Mesenchymal stem cell (in vitro differentiated cells and primary cell): ENCODE measurements around the gene ATP5MG. TPM values are rescaled to one million over a fixed set of nuclear protein-coding genes. Genes with fewer than 3 reads are reported as not detected.

Experiments
- DNase-seq: peaks from one replicate; pipeline ENCODE4 v3.0.0-alpha.2; 2013
- H2AFZ ChIP-seq: one replicate; pipeline ENCODE4 v1.6.1; 2013; ENCODE audit warnings: low read depth, mild to moderate bottlenecking, control low read depth, inconsistent platforms, low read length, moderate library complexity
- H2AK5ac ChIP-seq: 2 replicates; pipeline ENCODE4 v1.6.1; 2013; ENCODE audit warnings: low read length, moderate library complexity, mild to moderate bottlenecking, inconsistent platforms; ENCODE audit not compliant: severe bottlenecking
- H2BK120ac ChIP-seq: one replicate; pipeline ENCODE4 v1.6.1; 2013; ENCODE audit warnings: low read depth, mild to moderate bottlenecking, inconsistent platforms, low read length, moderate library complexity
- H2BK12ac ChIP-seq, 2 experiments: one replicate each; pipeline ENCODE4 v1.6.1; 2013; ENCODE audit warnings: inconsistent platforms in 2 of 2, low read length in 2 of 2, mild to moderate bottlenecking in 2 of 2, moderate library complexity in 2 of 2, control low read depth in 1 of 2
- H2BK15ac ChIP-seq: one replicate; pipeline ENCODE4 v1.6.1; 2013; ENCODE audit warnings: mild to moderate bottlenecking, low read depth, inconsistent platforms; ENCODE audit not compliant: poor library complexity, severe bottlenecking
- H2BK5ac ChIP-seq: 2 replicates; pipeline ENCODE4 v1.6.1; 2013; ENCODE audit warnings: low read depth, mild to moderate bottlenecking, low read length, control low read depth, inconsistent platforms; ENCODE audit not compliant: poor library complexity, severe bottlenecking
- H3K14ac ChIP-seq, 2 experiments: one replicate each; pipeline ENCODE4 v1.6.1; 2013; ENCODE audit warnings: inconsistent platforms in 2 of 2, low read length in 2 of 2, control low read depth in 1 of 2, mild to moderate bottlenecking in 1 of 2, moderate library complexity in 1 of 2
- H3K18ac ChIP-seq, 2 experiments: one replicate each; pipeline ENCODE4 v1.6.1; 2013; ENCODE audit warnings: inconsistent platforms in 2 of 2, low read length in 2 of 2, control low read depth in 1 of 2, low read depth in 1 of 2, mild to moderate bottlenecking in 1 of 2
- H3K23ac ChIP-seq, 2 experiments: one replicate each; pipeline ENCODE4 v1.6.1; 2013; ENCODE audit warnings: inconsistent platforms in 2 of 2, low read length in 2 of 2, mild to moderate bottlenecking in 2 of 2, moderate library complexity in 2 of 2, control low read depth in 1 of 2
- H3K27ac ChIP-seq: 2 replicates; pipeline ENCODE4 v1.5.1; 2013; ENCODE audit warnings: mild to moderate bottlenecking, moderate library complexity, low read length, control low read depth, inconsistent platforms; ENCODE audit not compliant: poor library complexity, severe bottlenecking
- H3K27me3 ChIP-seq, 2 experiments: 2 replicates each; pipeline versions ENCODE4 v1.6.1 to v1.7.0; 2013; ENCODE audit warnings: low read length in 2 of 2, mild to moderate bottlenecking in 2 of 2, moderate library complexity in 2 of 2, control low read depth in 1 of 2, inconsistent platforms in 1 of 2; ENCODE audit not compliant: control insufficient read depth in 1 of 2, insufficient read depth in 1 of 2
- H3K36me3 ChIP-seq, 2 experiments: 2 replicates each; pipeline versions ENCODE4 v1.6.1 to v1.7.0; 2013; ENCODE audit warnings: low read length in 2 of 2, control low read depth in 1 of 2, inconsistent platforms in 1 of 2, low read depth in 1 of 2, mild to moderate bottlenecking in 1 of 2; ENCODE audit not compliant: insufficient read depth in 2 of 2, control insufficient read depth in 1 of 2
- H3K4ac ChIP-seq, 2 experiments: one replicate each; pipeline ENCODE4 v1.6.1; 2013; ENCODE audit warnings: inconsistent platforms in 2 of 2, low read length in 2 of 2, mild to moderate bottlenecking in 2 of 2, moderate library complexity in 2 of 2, control low read depth in 1 of 2, low read depth in 1 of 2
- H3K4me1 ChIP-seq: 2 replicates; pipeline ENCODE4 v1.6.1; 2013; ENCODE audit warnings: low read depth, low read length, control low read depth; ENCODE audit not compliant: control insufficient read depth, insufficient read depth
- H3K4me2 ChIP-seq: 2 replicates; pipeline ENCODE4 v1.6.1; 2013; ENCODE audit warnings: low read length, mild to moderate bottlenecking, inconsistent platforms; ENCODE audit not compliant: poor library complexity, severe bottlenecking
- H3K4me3 ChIP-seq, 2 experiments: 2 replicates each; pipeline versions ENCODE4 v1.5.1 to v1.7.0; 2013; ENCODE audit warnings: low read length in 2 of 2, mild to moderate bottlenecking in 2 of 2, control low read depth in 1 of 2, low read depth in 1 of 2; ENCODE audit not compliant: insufficient read depth in 1 of 2
- H3K79me1 ChIP-seq: replicated peaks from 2 replicates; pipeline ENCODE4 v1.6.1; 2013; ENCODE audit warnings: mild to moderate bottlenecking, control low read depth, low read length, inconsistent platforms; ENCODE audit not compliant: poor library complexity, severe bottlenecking
- H3K9ac ChIP-seq: 2 replicates; pipeline ENCODE4 v1.7.0; 2013; ENCODE audit warnings: mild to moderate bottlenecking, low read length, moderate library complexity
- H3K9me3 ChIP-seq: 2 replicates; pipeline ENCODE4 v1.7.0; 2013; ENCODE audit warnings: mild to moderate bottlenecking, low read length; ENCODE audit not compliant: control insufficient read depth
- H4K8ac ChIP-seq: one replicate; pipeline ENCODE4 v1.6.1; 2013; ENCODE audit warnings: inconsistent platforms, mild to moderate bottlenecking, low read length, moderate library complexity
- H4K91ac ChIP-seq: one replicate; pipeline ENCODE4 v1.6.1; 2013; ENCODE audit warnings: mild to moderate bottlenecking, low read length, inconsistent platforms
- WGBS: methylation state at CpG from one replicate; pipeline ENCODE4 v1.1.7; 2013; ENCODE audit warnings: mixed read lengths; 5-methylcytosine and 5-hydroxymethylcytosine counted together
- polyA plus RNA-seq, 2 experiments: library from polyadenylated mRNA; stranded (reverse); fragments of 200-250 nt; gene quantifications; one replicate each; pipeline ENCODE4 v1.2.3, GENCODE V29; 2013

ATP5MG gene, protein sequence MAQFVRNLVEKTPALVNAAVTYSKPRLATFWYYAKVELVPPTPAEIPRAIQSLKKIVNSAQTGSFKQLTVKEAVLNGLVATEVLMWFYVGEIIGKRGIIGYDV
- polyA plus RNA-seq (2013, experiment 1 of 2): 757 TPM
- 746 TPM for polyA plus RNA-seq (2013, experiment 2 of 2)

DNA sequence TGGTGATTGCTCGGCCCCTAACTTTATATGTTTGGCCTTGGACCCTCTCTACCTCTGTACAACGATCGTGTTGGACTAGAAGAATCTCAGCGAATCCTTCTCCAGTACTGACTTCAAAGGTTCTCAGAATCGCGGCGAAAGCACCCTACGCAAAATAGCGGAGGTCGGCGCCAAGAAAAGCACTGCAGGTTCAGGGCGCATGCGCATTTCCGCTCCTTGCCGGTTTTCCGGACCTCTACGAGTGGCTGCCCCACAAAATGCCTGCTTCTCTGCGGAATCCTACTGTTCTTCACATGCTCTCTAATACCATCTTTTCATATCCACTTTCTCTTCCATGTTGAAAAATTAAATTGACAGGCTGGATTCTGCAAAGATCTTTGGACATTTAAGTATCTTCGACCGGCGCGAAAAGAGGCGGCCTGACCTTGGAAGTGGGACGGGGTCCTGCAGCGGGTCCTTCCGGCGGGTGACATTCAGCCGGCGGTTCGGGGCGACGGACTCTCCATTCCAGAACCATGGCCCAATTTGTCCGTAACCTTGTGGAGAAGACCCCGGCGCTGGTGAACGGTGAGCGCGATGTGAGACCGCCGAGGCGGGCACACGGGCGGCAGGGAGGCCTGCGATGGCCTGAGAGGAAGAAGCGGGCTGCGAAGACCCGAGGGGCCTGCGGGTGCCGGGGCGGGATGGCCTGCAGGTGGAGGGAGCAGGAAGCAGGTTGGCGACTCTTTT is at the start of gene ATP5MG:
ATP5MG (plus strand) TSS at position 456 of the 729 bp plus-strand sequence; CDS start at position 516, 60 bp downstream.
- Histone ChIP-seq H3K79me1 (no peaks in the 10 kb centered on the region), H3K36me3 (peaks cover 0 to 33% of the 10 kb centered on the region in 2 experiments), H2BK5ac (no peak within 1 kb of the TSS), H2BK15ac (peak within 1 kb of the TSS; percentile 12), H3K14ac (peak within 1 kb of the TSS in 1 of 2 experiments; percentile 46), H3K9me3 (no peaks in the 10 kb centered on the region), H2AFZ (peak within 1 kb of the TSS; percentile 94), H3K27ac (peak within 1 kb of the TSS; percentile 73), H4K8ac (peak within 1 kb of the TSS; percentile 95), H3K4me2 (peak within 1 kb of the TSS; percentile 84), H3K23ac (peak within 1 kb of the TSS in 1 of 2 experiments; percentile 91), H3K4me3 (peak within 1 kb of the TSS; percentile 97 to 98), H2BK120ac (no peak within 1 kb of the TSS), H3K9ac (peak within 1 kb of the TSS; percentile 98), H2BK12ac (no peak within 1 kb of the TSS), H4K91ac (peak within 1 kb of the TSS; percentile 67), H3K27me3 (no peaks in the 10 kb centered on the region), H3K4ac (peak within 1 kb of the TSS; percentile 77 to 98), H2AK5ac (peak within 1 kb of the TSS; percentile 14), H3K18ac (peak within 1 kb of the TSS; percentile 95 to 99), H3K4me1 (peaks cover 8% of the 10 kb centered on the region)
- under 1% methylated on average over 44 of the region's 51 CpGs for WGBS
- DNase-seq: peak; percentile 90

DNA sequence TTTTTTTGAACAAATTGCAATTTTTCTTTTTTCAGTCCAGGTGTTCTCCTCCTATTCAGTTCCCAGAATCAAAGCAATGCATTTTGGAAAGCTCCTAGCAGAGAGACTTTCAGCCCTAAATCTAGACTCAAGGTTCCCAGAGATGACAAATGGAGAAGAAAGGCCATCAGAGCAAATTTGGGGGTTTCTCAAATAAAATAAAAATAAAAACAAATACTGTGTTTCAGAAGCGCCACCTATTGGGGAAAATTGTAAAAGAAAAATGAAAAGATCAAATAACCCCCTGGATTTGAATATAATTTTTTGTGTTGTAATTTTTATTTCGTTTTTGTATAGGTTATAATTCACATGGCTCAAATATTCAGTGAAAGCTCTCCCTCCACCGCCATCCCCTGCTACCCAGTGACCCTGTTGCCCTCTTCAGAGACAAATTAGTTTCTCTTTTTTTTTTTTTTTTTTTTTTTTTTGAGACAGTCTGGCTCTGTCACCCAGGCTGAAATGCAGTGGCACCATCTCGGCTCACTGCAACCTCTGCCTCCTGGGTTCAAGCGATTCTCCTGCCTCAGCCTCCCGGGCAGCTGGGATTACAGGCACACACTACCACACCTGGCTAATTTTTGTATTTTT is 48.2 kb upstream of the ATP5MG start:
- no peak overlapping the region for H3K9ac ChIP-seq
- H2BK120ac ChIP-seq: no peak overlapping the region
- H3K27me3 ChIP-seq: peaks cover 20 to 36% of the 10 kb centered on the region in 2 experiments
- no peak overlapping the region for H3K4me3 ChIP-seq
- H3K18ac ChIP-seq: no peak overlapping the region
- no peak overlapping the region for H2BK15ac ChIP-seq
- peak; percentile 34 for DNase-seq
- H3K4me1 ChIP-seq: no peaks in the 10 kb centered on the region
- H3K36me3 ChIP-seq: no peaks in the 10 kb centered on the region
- H2AFZ ChIP-seq: no peak overlapping the region
- H2BK5ac ChIP-seq: no peak overlapping the region
- H2BK12ac ChIP-seq: no peak overlapping the region
- no peak overlapping the region for H3K23ac ChIP-seq
- no peak overlapping the region for H4K8ac ChIP-seq
- no peaks in the 10 kb centered on the region for H3K79me1 ChIP-seq
- no peak overlapping the region for H3K27ac ChIP-seq
- 14% methylated on average over 3 of the region's 6 CpGs for WGBS
- no peak overlapping the region for H3K14ac ChIP-seq
- H2AK5ac ChIP-seq: no peak overlapping the region
- H3K9me3 ChIP-seq: no peaks in the 10 kb centered on the region
- no peak overlapping the region for H4K91ac ChIP-seq
- H3K4ac ChIP-seq: no peak overlapping the region
- H3K4me2 ChIP-seq: no peak overlapping the region

DNA sequence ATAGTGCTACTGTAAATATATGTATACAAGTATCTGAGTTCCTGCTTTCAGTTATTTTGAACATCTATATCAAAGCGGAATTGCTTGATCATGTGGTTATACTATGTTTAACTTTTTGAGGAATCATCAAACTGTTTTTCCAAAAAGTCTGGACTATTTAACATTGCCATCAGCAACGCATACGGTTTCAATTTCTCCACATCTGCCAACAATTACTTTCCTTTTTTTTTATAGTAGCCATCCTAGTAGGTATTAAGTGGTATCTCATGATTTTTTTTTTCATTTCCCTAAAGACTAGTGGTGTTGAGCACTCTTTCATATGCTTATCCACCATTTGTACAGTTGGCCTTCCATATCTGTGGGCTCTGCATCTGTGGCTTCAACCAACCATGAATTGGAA is 43.3 kb upstream of the ATP5MG start:
- no peak overlapping the region for H4K91ac ChIP-seq
- H3K9me3 ChIP-seq: no peaks in the 10 kb centered on the region
- no CpG with 5 or more reads among the region's 3 CpGs for WGBS
- H3K14ac ChIP-seq: no peak overlapping the region
- H3K4me3 ChIP-seq: no peak overlapping the region
- H3K4me1 ChIP-seq: peaks cover 5% of the 10 kb centered on the region
- no peak overlapping the region for H2BK5ac ChIP-seq
- H3K27ac ChIP-seq: no peak overlapping the region
- peaks cover 9% of the 10 kb centered on the region for H3K79me1 ChIP-seq
- H2AK5ac ChIP-seq: no peak overlapping the region
- no peak for DNase-seq
- H2AFZ ChIP-seq: no peak overlapping the region
- H3K23ac ChIP-seq: no peak overlapping the region
- no peak overlapping the region for H2BK12ac ChIP-seq
- no peak overlapping the region for H2BK15ac ChIP-seq
- H3K4ac ChIP-seq: no peak overlapping the region
- H4K8ac ChIP-seq: no peak overlapping the region
- H3K4me2 ChIP-seq: no peak overlapping the region
- peaks cover 0 to 6% of the 10 kb centered on the region in 2 experiments for H3K36me3 ChIP-seq
- no peak overlapping the region for H3K18ac ChIP-seq
- no peak overlapping the region for H2BK120ac ChIP-seq
- no peaks in the 10 kb centered on the region for H3K27me3 ChIP-seq
- no peak overlapping the region for H3K9ac ChIP-seq
